PC-9 (cell line): ENCODE results near the gene PLEKHG5. TPM values are rescaled to one million over a fixed set of nuclear protein-coding genes. Genes with fewer than 3 reads are reported as not detected.

Source experiments
- BruUV-seq: library from RNA; stranded (reverse); fragments of 400-500 nt; replicated peaks from 2 replicates; lab custom pipeline; 2021; lab: Mats Ljungman, UMichigan
- CTCF ChIA-PET: fragments of 300-600 bp; sonication (Branson Sonifier 250); formaldehyde crosslinking; loops from one replicate; lab custom pipeline; 2022; ENCODE audit warnings: antibody characterized with exemption; lab: Charles Lee
- POLR2A ChIA-PET: fragments of 300-600 bp; sonication (Branson Sonifier 250); formaldehyde crosslinking; loops from one replicate; lab custom pipeline; 2022; ENCODE audit warnings: antibody characterized with exemption; ENCODE audit not compliant: unreplicated experiment; lab: Charles Lee
- DNase-seq, 2 experiments: peaks; one replicate each; pipeline versions ENCODE4 v3.0.0 to v3.0.0-alpha.2; 2015 to 2022; ENCODE audit warnings: mixed read lengths in 1 of 2
- H2AFZ ChIP-seq: fragments of 200-600 bp; sonication (generic); 2 replicates; pipeline ENCODE4 v1.8.1; 2017; ENCODE audit warnings: antibody characterized with exemption
- H3F3A ChIP-seq: fragments of 200-600 bp; sonication (generic); 2 replicates; pipeline ENCODE4 v1.8.1; 2017; ENCODE audit warnings: antibody characterized with exemption, mild to moderate bottlenecking, low read depth; ENCODE audit not compliant: insufficient read depth
- H3K27ac ChIP-seq: fragments of 200-600 bp; sonication (generic); 2 replicates; pipeline ENCODE4 v1.6.1; 2016; ENCODE audit warnings: mixed run types
- H3K27me3 ChIP-seq: fragments of 200-600 bp; sonication (generic); 2 replicates; pipeline ENCODE4 v1.6.1; 2016; ENCODE audit warnings: low read depth, mixed run types; ENCODE audit not compliant: insufficient read depth
- H3K36me3 ChIP-seq: fragments of 200-600 bp; sonication (generic); 2 replicates; pipeline ENCODE4 v1.6.1; 2016; ENCODE audit warnings: low read depth, mixed run types
- H3K4me1 ChIP-seq: fragments of 200-600 bp; sonication (generic); replicated peaks from 2 replicates; pipeline ENCODE4 v1.6.1; 2016; ENCODE audit warnings: mixed run types; ENCODE audit not compliant: insufficient read depth
- H3K4me2 ChIP-seq: fragments of 200-600 bp; sonication (generic); 2 replicates; pipeline ENCODE4 v1.6.1; 2017; ENCODE audit warnings: mixed run types
- H3K4me3 ChIP-seq: fragments of 200-600 bp; sonication (generic); 2 replicates; pipeline ENCODE4 v1.6.1; 2016; ENCODE audit warnings: mixed run types
- H3K79me2 ChIP-seq: fragments of 200-600 bp; sonication (generic); 2 replicates; pipeline ENCODE4 v1.6.1; 2017; ENCODE audit warnings: low read depth, mixed run types
- H3K9me2 ChIP-seq: fragments of 200-600 bp; sonication (generic); 2 replicates; pipeline ENCODE4 v1.8.1; 2017; ENCODE audit warnings: mild to moderate bottlenecking; ENCODE audit not compliant: insufficient read depth
- H3K9me3 ChIP-seq: fragments of 200-600 bp; sonication (generic); 2 replicates; pipeline ENCODE4 v1.8.1; 2016; ENCODE audit warnings: low read depth; ENCODE audit not compliant: insufficient read depth
- H4K20me1 ChIP-seq: fragments of 200-600 bp; sonication (generic); 2 replicates; pipeline ENCODE4 v1.8.1; 2017; ENCODE audit not compliant: insufficient read depth
- EZH2 ChIP-seq: fragments of 200-600 bp; sonication (generic); IDR thresholded peaks from 2 replicates; pipeline ENCODE4 v1.8.0; 2017; ENCODE audit warnings: antibody characterized with exemption, low read depth
- intact Hi-C: fragments of 100-400 bp; cut with micrococcal nuclease; formaldehyde crosslinking; loops from one replicate; pipeline ENCODE4 v1.10.0; 2022; ENCODE audit not compliant: unreplicated experiment
- total RNA-seq: library from RNA; stranded (reverse); gene quantifications from 2 replicates; pipeline ENCODE4 v1.2.3, GENCODE V29; 2021
- TF ChIP-seq, protein P1 (sequence below): fragments of 200-600 bp; sonication (generic); conservative IDR thresholded peaks from 2 replicates; pipeline ENCODE4 v1.6.1; 2017; ENCODE audit warnings: mixed run types, antibody characterized with exemption, mild to moderate bottlenecking, moderate library complexity

The PLEKHG5 gene
- total RNA-seq, 1 experiment from 2014 or later: 11.3 TPM

DNA sequence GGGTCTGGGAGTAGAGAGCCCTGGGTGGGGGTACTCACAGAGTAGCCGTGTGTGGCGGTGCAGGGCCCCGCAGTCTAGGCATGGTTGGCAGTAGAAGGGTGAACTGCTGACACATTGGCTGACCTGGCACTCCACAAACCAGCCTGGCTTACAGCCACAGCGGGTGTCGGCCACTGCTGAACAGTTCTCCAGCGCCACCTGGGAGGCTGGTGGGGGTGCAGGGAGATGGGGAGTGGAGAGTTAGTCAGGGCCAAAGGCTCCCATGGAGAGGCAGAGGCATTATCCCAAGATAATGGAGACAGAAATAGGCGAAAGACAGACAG, 27.0 kb downstream of the PLEKHG5 start:
- TF ChIP-seq, protein P1, sequence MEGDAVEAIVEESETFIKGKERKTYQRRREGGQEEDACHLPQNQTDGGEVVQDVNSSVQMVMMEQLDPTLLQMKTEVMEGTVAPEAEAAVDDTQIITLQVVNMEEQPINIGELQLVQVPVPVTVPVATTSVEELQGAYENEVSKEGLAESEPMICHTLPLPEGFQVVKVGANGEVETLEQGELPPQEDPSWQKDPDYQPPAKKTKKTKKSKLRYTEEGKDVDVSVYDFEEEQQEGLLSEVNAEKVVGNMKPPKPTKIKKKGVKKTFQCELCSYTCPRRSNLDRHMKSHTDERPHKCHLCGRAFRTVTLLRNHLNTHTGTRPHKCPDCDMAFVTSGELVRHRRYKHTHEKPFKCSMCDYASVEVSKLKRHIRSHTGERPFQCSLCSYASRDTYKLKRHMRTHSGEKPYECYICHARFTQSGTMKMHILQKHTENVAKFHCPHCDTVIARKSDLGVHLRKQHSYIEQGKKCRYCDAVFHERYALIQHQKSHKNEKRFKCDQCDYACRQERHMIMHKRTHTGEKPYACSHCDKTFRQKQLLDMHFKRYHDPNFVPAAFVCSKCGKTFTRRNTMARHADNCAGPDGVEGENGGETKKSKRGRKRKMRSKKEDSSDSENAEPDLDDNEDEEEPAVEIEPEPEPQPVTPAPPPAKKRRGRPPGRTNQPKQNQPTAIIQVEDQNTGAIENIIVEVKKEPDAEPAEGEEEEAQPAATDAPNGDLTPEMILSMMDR: no peak
- no peak for TF ChIP-seq EZH2
- POLR2A ChIA-PET: no interaction called here
- no peaks in the 10 kb centered on the region for H3K36me3 ChIP-seq

DNA sequence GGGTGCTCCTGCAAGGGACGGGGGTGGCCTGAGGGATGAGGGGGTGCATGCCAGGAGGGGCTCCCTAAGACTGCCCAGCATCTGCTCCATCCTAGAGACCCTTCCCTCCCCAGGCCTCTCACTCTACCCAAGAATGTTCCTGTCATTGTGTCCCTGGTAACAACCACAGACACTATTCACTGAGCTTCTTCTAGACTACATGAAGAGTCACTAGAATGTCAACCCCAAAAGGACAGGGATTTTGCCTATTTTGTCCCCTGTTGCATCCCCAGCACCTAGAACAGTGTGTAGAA, 28.4 kb downstream of the PLEKHG5 start:
- Histone ChIP-seq H3K9me3 (no peaks in the 10 kb centered on the region), H2AFZ (no peak overlapping the region), H3K9me2 (no peaks in the 10 kb centered on the region), H3K4me2 (no peak overlapping the region), H3F3A (no peaks in the 10 kb centered on the region), H3K27me3 (no peaks in the 10 kb centered on the region), H4K20me1 (no peaks in the 10 kb centered on the region), H3K27ac (no peak overlapping the region), H3K4me1 (no peaks in the 10 kb centered on the region), H3K4me3 (no peak overlapping the region), H3K79me2 (no peaks in the 10 kb centered on the region), H3K36me3 (no peaks in the 10 kb centered on the region)
- intact Hi-C loops: no loop called here
- DNase-seq: no peak
- ChIA-PET POLR2A (no interaction called here), CTCF (interaction anchor here (0.5 kb wide), 1 partner anchor 53 kb away, joined by 3 read pairs; no protein-coding TSS in a partner anchor)
- TF ChIP-seq EZH2: no peak
- TF ChIP-seq, protein P1: no peak
- no TSS peak for BruUV-seq

More for the DNA sequence above, 27.0 kb downstream of the PLEKHG5 start:
- H3F3A ChIP-seq: no peaks in the 10 kb centered on the region
- intact Hi-C loops: no loop called here
- H3K4me3 ChIP-seq: no peak overlapping the region
- no peaks in the 10 kb centered on the region for H3K27me3 ChIP-seq
- no peaks in the 10 kb centered on the region for H3K4me1 ChIP-seq
- no peak overlapping the region for H3K27ac ChIP-seq
- no peaks in the 10 kb centered on the region for H3K79me2 ChIP-seq
- no TSS peak for BruUV-seq
- H3K4me2 ChIP-seq: no peak overlapping the region
- no peaks in the 10 kb centered on the region for H4K20me1 ChIP-seq
- DNase-seq: peak in 1 of 2 experiments; percentile 50
- no peaks in the 10 kb centered on the region for H3K9me3 ChIP-seq
- H3K9me2 ChIP-seq: no peaks in the 10 kb centered on the region
- CTCF ChIA-PET: no interaction called here
- H2AFZ ChIP-seq: no peak overlapping the region

DNA sequence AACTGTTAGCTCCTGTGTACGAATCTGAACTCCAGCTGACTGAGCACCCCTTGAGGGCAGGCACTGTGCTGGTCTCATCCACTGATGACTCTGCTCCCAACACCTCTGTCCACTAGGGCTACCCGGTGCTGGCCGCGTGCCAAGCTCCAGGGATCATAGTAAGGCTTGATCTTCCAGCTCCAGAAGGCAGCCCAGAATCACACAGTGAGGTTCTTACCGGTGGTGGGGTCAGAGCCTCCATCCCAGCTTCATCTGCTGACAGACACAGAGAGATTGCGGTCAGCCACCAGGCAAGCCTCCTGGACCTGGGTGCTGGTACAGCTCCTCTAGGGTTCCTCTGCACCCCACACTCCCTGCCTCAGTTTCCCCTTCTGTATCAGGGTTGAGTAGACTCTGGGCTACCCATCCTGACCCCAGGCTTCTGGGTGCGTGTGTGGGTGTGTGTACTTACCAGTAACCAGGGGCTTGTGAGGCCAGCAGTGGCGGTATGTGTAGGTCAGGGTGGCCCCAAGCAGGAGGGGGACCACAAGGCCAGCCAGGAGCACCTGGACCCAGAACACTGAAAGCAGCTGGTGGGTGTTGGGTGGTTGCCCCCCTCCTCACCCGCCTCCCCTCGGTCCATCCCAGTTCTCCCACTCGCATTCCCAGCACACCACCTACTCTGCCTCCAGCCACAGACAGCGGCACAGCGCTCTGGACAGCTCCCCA, 28.9 kb downstream of the PLEKHG5 start:
- TF ChIP-seq EZH2: no peak
- TF ChIP-seq, protein P1: no peak
- no TSS peak for BruUV-seq
- no peak overlapping the region for H3K27ac ChIP-seq
- no peaks in the 10 kb centered on the region for H3F3A ChIP-seq
- no peak overlapping the region for H3K4me2 ChIP-seq
- H2AFZ ChIP-seq: no peak overlapping the region
- no peaks in the 10 kb centered on the region for H3K27me3 ChIP-seq
- intact Hi-C loops: no loop called here
- ChIA-PET CTCF (no interaction called here), POLR2A (no interaction called here)
- no peak for DNase-seq
- H4K20me1 ChIP-seq: no peaks in the 10 kb centered on the region
- H3K79me2 ChIP-seq: no peaks in the 10 kb centered on the region
- no peak overlapping the region for H3K4me3 ChIP-seq
- no peaks in the 10 kb centered on the region for H3K9me3 ChIP-seq
- no peaks in the 10 kb centered on the region for H3K36me3 ChIP-seq
- H3K9me2 ChIP-seq: no peaks in the 10 kb centered on the region
- no peaks in the 10 kb centered on the region for H3K4me1 ChIP-seq
